Neural cell (in vitro differentiated cells): ENCODE measurements around the gene RNU7-1.

Experiments used
- EP300 ChIP-seq: fragments of 450-650 bp; conservative IDR thresholded peaks from 2 replicates; pipeline ENCODE4 v1.6.1; 2014; ENCODE audit warnings: antibody characterized with exemption, mild to moderate bottlenecking, moderate library complexity; ENCODE audit not compliant: poor library complexity, severe bottlenecking
- EZH2 ChIP-seq: fragments of 200-600, 300-800 bp; shearing (Covaris generic), sonication (generic); IDR thresholded peaks from 2 replicates; pipeline ENCODE4 v1.6.1; 2014; ENCODE audit warnings: antibody characterized with exemption, low read length, borderline replicate concordance, mild to moderate bottlenecking; ENCODE audit not compliant: insufficient read depth, poor library complexity, severe bottlenecking
- POLR2AphosphoS5 ChIP-seq: IDR thresholded peaks from 2 replicates; pipeline ENCODE4 v1.6.1; 2012
- TF ChIP-seq, protein P1 (sequence below): fragments of 450-650 bp; IDR thresholded peaks from 2 replicates; pipeline ENCODE4 v1.5.1; 2014; ENCODE audit warnings: antibody characterized with exemption, mild to moderate bottlenecking, moderate library complexity; ENCODE audit not compliant: poor library complexity, severe bottlenecking

DNA sequence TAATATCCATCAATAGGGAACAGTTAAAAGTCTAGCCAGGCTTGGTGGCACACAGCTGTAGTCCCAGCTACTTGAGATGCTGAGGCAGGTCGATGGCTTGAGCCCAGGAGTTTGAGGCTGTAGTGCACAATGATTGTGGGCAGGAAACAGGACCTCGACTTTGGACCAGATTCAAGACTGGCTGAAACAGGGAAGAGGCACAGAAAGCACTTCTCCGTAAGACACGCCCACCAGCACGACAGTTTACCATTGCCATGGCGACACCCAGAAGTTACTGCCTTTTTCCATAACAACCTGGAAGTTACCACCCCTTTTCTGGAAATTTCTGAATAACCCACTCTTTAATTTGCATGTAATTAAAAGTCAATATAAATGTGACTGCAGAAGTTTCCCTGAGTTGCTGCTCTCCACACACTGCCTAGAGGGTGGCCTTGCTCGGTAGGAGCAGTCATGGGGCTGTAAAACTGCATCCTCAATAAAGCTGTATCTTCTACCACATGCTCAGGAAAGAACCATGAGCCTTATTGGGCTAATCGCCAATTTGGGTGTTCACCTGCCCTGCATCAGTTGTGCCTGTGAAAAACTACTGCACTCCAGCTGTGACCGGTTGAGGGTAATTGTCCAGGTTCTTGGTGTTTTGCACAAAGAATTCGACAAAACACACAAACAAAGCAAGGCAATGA is 43.6 kb upstream of the RNU7-1 start:
- TF ChIP-seq, protein P1, sequence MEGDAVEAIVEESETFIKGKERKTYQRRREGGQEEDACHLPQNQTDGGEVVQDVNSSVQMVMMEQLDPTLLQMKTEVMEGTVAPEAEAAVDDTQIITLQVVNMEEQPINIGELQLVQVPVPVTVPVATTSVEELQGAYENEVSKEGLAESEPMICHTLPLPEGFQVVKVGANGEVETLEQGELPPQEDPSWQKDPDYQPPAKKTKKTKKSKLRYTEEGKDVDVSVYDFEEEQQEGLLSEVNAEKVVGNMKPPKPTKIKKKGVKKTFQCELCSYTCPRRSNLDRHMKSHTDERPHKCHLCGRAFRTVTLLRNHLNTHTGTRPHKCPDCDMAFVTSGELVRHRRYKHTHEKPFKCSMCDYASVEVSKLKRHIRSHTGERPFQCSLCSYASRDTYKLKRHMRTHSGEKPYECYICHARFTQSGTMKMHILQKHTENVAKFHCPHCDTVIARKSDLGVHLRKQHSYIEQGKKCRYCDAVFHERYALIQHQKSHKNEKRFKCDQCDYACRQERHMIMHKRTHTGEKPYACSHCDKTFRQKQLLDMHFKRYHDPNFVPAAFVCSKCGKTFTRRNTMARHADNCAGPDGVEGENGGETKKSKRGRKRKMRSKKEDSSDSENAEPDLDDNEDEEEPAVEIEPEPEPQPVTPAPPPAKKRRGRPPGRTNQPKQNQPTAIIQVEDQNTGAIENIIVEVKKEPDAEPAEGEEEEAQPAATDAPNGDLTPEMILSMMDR = no peak
- TF ChIP-seq EZH2 (no peak), EP300 (no peak), POLR2AphosphoS5 (no peak)
